WTC11 (cell line): ENCODE results near the gene C1QTNF1. TPM values are rescaled to one million over a fixed set of nuclear protein-coding genes. Genes with fewer than 3 reads are reported as not detected.
"Not testable (repeated sequence)": the region's sequence is repeated elsewhere in the genome, so short reads cannot be mapped to it uniquely, and the experiment has no call there.

Source experiments
- ATAC-seq: fragments of 200-7000 bp; cut with Tn5 transposase; 2 replicates; pipeline ENCODE4 v1.10.0; 2021; ENCODE audit warnings: mild to moderate bottlenecking, moderate library complexity
- CTCF ChIA-PET: fragments of 300-600 bp; sonication (Branson Sonifier 250); formaldehyde crosslinking; loops from one replicate; lab custom pipeline; 2021; ENCODE audit warnings: antibody characterized with exemption; lab: Charles Lee
- POLR2A ChIA-PET: fragments of 350-600 bp; sonication (Branson Sonifier 250); formaldehyde crosslinking; loops from one replicate; lab custom pipeline; 2021; ENCODE audit warnings: antibody characterized with exemption; lab: Charles Lee
- DNase-seq: peaks from one replicate; pipeline ENCODE4 v3.0.0; 2021; ENCODE audit warnings: low spot score
- H3K27ac Mint-ChIP-seq: 2 replicates; pipeline ENCODE4 v1.8.0; 2021; ENCODE audit warnings: mixed read lengths
- H3K27me3 Mint-ChIP-seq: 2 replicates; pipeline ENCODE4 v1.8.0; 2021; ENCODE audit warnings: low read depth, mild to moderate bottlenecking, moderate library complexity, mixed read lengths
- H3K36me3 Mint-ChIP-seq: 2 replicates; pipeline ENCODE4 v1.8.0; 2021; ENCODE audit warnings: mixed read lengths
- H3K4me1 Mint-ChIP-seq: 2 replicates; pipeline ENCODE4 v1.8.0; 2022; ENCODE audit warnings: mixed read lengths
- H3K4me3 Mint-ChIP-seq: 2 replicates; pipeline ENCODE4 v1.8.0; 2021; ENCODE audit warnings: mild to moderate bottlenecking, moderate library complexity, mixed read lengths
- H3K9me3 Mint-ChIP-seq: 2 replicates; pipeline ENCODE4 v1.8.0; 2021; ENCODE audit warnings: mixed read lengths
- CBFB ChIP-seq: sonication (generic); formaldehyde crosslinking; IDR thresholded peaks from 2 replicates; pipeline ENCODE4 v1.8.1; 2022; ENCODE audit warnings: mild to moderate bottlenecking, low read depth, missing genetic modification reagents
- CREM ChIP-seq: sonication (generic); formaldehyde crosslinking; IDR thresholded peaks from 2 replicates; pipeline ENCODE4 v1.8.1; 2022; ENCODE audit warnings: mild to moderate bottlenecking, missing genetic modification reagents, moderate library complexity
- E2F1 ChIP-seq: sonication (generic); formaldehyde crosslinking; IDR thresholded peaks from 2 replicates; pipeline ENCODE4 v1.8.0; 2022; ENCODE audit warnings: mild to moderate bottlenecking, missing genetic modification reagents
- HMGA2 ChIP-seq: fragments of 250-450 bp; sonication (Bioruptor Pico); IDR thresholded peaks from 2 replicates; pipeline ENCODE4 v1.4.0; 2021; ENCODE audit warnings: mild to moderate bottlenecking, moderate library complexity
- HMGXB4 ChIP-seq: sonication (generic); formaldehyde crosslinking; IDR thresholded peaks from 2 replicates; pipeline ENCODE4 v1.8.1; 2023; ENCODE audit warnings: mild to moderate bottlenecking, moderate library complexity, missing genetic modification reagents
- IRF2 ChIP-seq: sonication (generic); formaldehyde crosslinking; IDR thresholded peaks from 2 replicates; pipeline ENCODE4 v1.8.0; 2022; ENCODE audit warnings: low read depth, missing genetic modification reagents, borderline replicate concordance
- MLX ChIP-seq: sonication (generic); formaldehyde crosslinking; IDR thresholded peaks from 2 replicates; pipeline ENCODE4 v1.8.1; 2023; ENCODE audit warnings: mild to moderate bottlenecking, missing genetic modification reagents, moderate library complexity
- NR1H2 ChIP-seq: sonication (generic); formaldehyde crosslinking; IDR thresholded peaks from 2 replicates; pipeline ENCODE4 v1.9.0; 2021; ENCODE audit warnings: mild to moderate bottlenecking, moderate library complexity, missing genetic modification reagents
- TEAD4 ChIP-seq: sonication (generic); formaldehyde crosslinking; IDR thresholded peaks from 2 replicates; pipeline ENCODE4 v1.8.0; 2022; ENCODE audit warnings: mild to moderate bottlenecking, missing genetic modification reagents
- TP53 ChIP-seq: sonication (generic); formaldehyde crosslinking; IDR thresholded peaks from 2 replicates; pipeline ENCODE4 v1.8.1; 2023; ENCODE audit warnings: mild to moderate bottlenecking, missing genetic modification reagents
- ZBTB21 ChIP-seq: sonication (generic); formaldehyde crosslinking; IDR thresholded peaks from 2 replicates; pipeline ENCODE4 v1.8.1; 2023; ENCODE audit warnings: mild to moderate bottlenecking, missing genetic modification reagents, borderline replicate concordance
- ZNF396 ChIP-seq: fragments of 250-450 bp; sonication (Bioruptor Pico); IDR thresholded peaks from 2 replicates; pipeline ENCODE4 v1.8.0; 2021; ENCODE audit warnings: mild to moderate bottlenecking, moderate library complexity, borderline replicate concordance
- ZNF416 ChIP-seq: fragments of 250-450 bp; sonication (Bioruptor Pico); IDR thresholded peaks from 2 replicates; pipeline ENCODE4 v1.9.0; 2021; ENCODE audit warnings: mild to moderate bottlenecking, inconsistent platforms
- ZNF423 ChIP-seq: fragments of 250-450 bp; sonication (Bioruptor Pico); IDR thresholded peaks from 2 replicates; pipeline ENCODE4 v2.1.2; 2022; ENCODE audit warnings: mild to moderate bottlenecking, moderate library complexity
- ZNF671 ChIP-seq: fragments of 250-450 bp; sonication (Bioruptor Pico); IDR thresholded peaks from 2 replicates; pipeline ENCODE4 v1.8.0; 2021; ENCODE audit warnings: mild to moderate bottlenecking
- total RNA-seq: library from RNA; stranded (reverse); gene quantifications from 3 replicates; pipeline ENCODE4 v1.2.3, GENCODE V29; 2021
- TF ChIP-seq, protein P1 (sequence below): fragments of 250-450 bp; sonication (Bioruptor Pico); IDR thresholded peaks from 2 replicates; pipeline ENCODE4 v1.9.0; 2021; ENCODE audit warnings: mild to moderate bottlenecking
- TF ChIP-seq, protein P2 (sequence below): sonication (generic); formaldehyde crosslinking; IDR thresholded peaks from 2 replicates; pipeline ENCODE4 v1.8.0; 2022; ENCODE audit warnings: mild to moderate bottlenecking, missing genetic modification reagents
- TF ChIP-seq, protein P3 (sequence below): sonication (generic); formaldehyde crosslinking; IDR thresholded peaks from 2 replicates; pipeline ENCODE4 v1.8.1; 2022; ENCODE audit warnings: low read depth, mild to moderate bottlenecking, moderate library complexity, missing genetic modification reagents, borderline replicate concordance

Gene C1QTNF1
- total RNA-seq, 1 experiment from 2014 or later, result 1.7 TPM

DNA sequence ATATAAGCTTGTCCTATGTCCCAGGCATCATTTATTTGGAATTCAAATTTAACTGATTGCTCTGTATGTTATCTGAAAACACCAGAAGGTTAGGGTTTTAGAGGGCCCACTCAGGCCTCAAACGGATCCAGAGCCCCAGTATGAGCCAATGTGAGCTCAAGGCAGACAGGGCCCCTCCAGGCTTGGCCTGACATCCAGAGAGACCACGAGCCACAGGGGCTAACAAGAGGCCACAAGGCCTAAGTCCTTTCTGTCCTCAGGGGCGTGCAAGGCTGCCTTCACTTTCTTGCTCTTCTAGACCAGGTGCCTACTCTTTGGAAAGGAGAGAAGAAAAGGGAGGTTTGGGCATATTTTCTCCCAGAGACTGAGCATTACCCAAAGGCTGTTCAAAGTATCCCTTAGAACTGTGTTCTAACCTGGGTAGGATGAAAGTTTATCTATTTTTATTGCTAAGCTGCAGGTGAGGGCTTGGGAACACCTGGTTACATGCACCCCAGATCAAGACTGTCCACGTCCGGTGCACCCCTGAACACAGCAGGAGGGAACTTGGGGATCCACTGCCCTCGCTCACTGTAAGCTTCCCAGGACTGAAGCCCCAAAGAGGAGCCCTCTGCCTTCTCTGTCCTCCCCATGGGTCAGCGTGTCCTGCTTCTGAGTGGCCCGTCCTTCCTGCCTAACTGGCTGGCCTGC is 49.2 kb downstream of the C1QTNF1 start:
- DNase-seq, result no peak
- H3K4me1 Mint-ChIP-seq, result peaks cover 7% of the 10 kb centered on the region
- TF ChIP-seq TEAD4 (no peak), CBFB (CRISPR knock-in tag) (no peak)
- TF ChIP-seq, all 79 proteins: peak for 0
- no peak for ATAC-seq
- CTCF ChIA-PET, result interaction anchor here (0.5 to 4.0 kb wide), 5 partner anchors 15 to 673 kb away, joined by 5 to 24 read pairs (median 10); no protein-coding TSS in a partner anchor
- Mint-ChIP-seq H3K4me3 (no peak overlapping the region), H3K27ac (no peak overlapping the region; the same call in 1 of the 2 replicates), H3K36me3 (no peaks in the 10 kb centered on the region), H3K27me3 (peaks cover 17% of the 10 kb centered on the region), H3K9me3 (no peaks in the 10 kb centered on the region)
- POLR2A ChIA-PET, result no interaction called here

DNA sequence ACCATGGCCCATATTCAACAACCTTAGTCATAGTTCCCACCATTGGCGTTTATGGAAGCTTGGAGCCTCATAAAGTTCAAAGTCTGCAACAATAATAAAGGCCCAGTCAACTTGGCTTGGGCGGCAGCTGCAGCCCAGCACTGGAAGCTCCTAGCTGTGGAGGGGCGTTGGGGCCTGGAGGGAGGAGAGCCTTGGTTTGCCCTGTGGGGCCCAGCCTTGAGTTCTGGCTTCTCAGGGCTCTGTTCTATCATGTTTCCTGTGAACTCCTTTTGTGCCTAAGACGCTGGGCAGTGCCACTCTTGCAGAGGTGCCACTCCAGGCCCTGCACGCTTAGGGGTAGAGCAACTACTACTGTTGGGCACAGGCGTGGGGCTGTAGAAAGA is 49.7 kb downstream of the C1QTNF1 start:
- ATAC-seq (no peak), DNase-seq (no peak)
- H3K4me1 Mint-ChIP-seq, result peaks cover 7% of the 10 kb centered on the region
- TF ChIP-seq E2F1 (CRISPR knock-in tag) (no peak), TEAD4 (no peak), ZNF423 (CRISPR knock-in tag) (no peak), HMGA2 (no peak), ZNF416 (CRISPR knock-in tag) (no peak), ZNF396 (CRISPR knock-in tag) (no peak), ZBTB21 (CRISPR knock-in tag) (no peak), TP53 (CRISPR knock-in tag) (no peak), MLX (CRISPR knock-in tag) (no peak), CREM (CRISPR knock-in tag) (no peak), HMGXB4 (CRISPR knock-in tag) (no peak), IRF2 (CRISPR knock-in tag) (no peak), NR1H2 (CRISPR knock-in tag) (no peak), ZNF671 (no peak)
- TF ChIP-seq, protein P1, sequence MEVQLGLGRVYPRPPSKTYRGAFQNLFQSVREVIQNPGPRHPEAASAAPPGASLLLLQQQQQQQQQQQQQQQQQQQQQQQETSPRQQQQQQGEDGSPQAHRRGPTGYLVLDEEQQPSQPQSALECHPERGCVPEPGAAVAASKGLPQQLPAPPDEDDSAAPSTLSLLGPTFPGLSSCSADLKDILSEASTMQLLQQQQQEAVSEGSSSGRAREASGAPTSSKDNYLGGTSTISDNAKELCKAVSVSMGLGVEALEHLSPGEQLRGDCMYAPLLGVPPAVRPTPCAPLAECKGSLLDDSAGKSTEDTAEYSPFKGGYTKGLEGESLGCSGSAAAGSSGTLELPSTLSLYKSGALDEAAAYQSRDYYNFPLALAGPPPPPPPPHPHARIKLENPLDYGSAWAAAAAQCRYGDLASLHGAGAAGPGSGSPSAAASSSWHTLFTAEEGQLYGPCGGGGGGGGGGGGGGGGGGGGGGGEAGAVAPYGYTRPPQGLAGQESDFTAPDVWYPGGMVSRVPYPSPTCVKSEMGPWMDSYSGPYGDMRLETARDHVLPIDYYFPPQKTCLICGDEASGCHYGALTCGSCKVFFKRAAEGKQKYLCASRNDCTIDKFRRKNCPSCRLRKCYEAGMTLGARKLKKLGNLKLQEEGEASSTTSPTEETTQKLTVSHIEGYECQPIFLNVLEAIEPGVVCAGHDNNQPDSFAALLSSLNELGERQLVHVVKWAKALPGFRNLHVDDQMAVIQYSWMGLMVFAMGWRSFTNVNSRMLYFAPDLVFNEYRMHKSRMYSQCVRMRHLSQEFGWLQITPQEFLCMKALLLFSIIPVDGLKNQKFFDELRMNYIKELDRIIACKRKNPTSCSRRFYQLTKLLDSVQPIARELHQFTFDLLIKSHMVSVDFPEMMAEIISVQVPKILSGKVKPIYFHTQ (CRISPR knock-in tag), result no peak
- TF ChIP-seq, protein P2, sequence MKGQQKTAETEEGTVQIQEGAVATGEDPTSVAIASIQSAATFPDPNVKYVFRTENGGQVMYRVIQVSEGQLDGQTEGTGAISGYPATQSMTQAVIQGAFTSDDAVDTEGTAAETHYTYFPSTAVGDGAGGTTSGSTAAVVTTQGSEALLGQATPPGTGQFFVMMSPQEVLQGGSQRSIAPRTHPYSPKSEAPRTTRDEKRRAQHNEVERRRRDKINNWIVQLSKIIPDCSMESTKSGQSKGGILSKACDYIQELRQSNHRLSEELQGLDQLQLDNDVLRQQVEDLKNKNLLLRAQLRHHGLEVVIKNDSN (CRISPR knock-in tag), result no peak
- TF ChIP-seq, protein P3, sequence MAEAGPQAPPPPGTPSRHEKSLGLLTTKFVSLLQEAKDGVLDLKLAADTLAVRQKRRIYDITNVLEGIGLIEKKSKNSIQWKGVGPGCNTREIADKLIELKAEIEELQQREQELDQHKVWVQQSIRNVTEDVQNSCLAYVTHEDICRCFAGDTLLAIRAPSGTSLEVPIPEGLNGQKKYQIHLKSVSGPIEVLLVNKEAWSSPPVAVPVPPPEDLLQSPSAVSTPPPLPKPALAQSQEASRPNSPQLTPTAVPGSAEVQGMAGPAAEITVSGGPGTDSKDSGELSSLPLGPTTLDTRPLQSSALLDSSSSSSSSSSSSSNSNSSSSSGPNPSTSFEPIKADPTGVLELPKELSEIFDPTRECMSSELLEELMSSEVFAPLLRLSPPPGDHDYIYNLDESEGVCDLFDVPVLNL (CRISPR knock-in tag), result no peak
- ChIA-PET CTCF (interaction anchor here (1.0 to 4.0 kb wide), 6 partner anchors 14 to 320 kb away, joined by 3 to 24 read pairs (median 10); no protein-coding TSS in a partner anchor), POLR2A (no interaction called here)
- peaks cover 17% of the 10 kb centered on the region for H3K27me3 Mint-ChIP-seq
- H3K36me3 Mint-ChIP-seq, result no peaks in the 10 kb centered on the region
- H3K9me3 Mint-ChIP-seq, result no peaks in the 10 kb centered on the region
- H3K27ac Mint-ChIP-seq, result no peak overlapping the region; the same call in 1 of the 2 replicates
- H3K4me3 Mint-ChIP-seq, result no peak overlapping the region

GRCh38 chr17:79074121-79074648 is 50.2 kb downstream of the C1QTNF1 start:
- ATAC-seq, H3K4me1 Mint-ChIP-seq, H3K9me3 Mint-ChIP-seq, H3K36me3 Mint-ChIP-seq, POLR2A ChIA-PET, DNase-seq: not testable (repeated sequence)
- peak overlapping the region; percentile 58 for H3K4me3 Mint-ChIP-seq
- CTCF ChIA-PET, result interaction anchor here (0.6 to 4.0 kb wide), 20 partner anchors 9 to 327 kb away, joined by 3 to 24 read pairs (median 4); partner anchors contain the start of gene CANT1
- peaks cover 17% of the 10 kb centered on the region for H3K27me3 Mint-ChIP-seq
- peak overlapping the region; percentile 72; the same call in 1 of the 2 replicates for H3K27ac Mint-ChIP-seq
